ENCODE data around the gene SNCA.

SNCA gene

GRCh38 chr4:89703829-89704590, 133.0 kb downstream of the SNCA start:
- no peak for DNase-seq

DNA sequence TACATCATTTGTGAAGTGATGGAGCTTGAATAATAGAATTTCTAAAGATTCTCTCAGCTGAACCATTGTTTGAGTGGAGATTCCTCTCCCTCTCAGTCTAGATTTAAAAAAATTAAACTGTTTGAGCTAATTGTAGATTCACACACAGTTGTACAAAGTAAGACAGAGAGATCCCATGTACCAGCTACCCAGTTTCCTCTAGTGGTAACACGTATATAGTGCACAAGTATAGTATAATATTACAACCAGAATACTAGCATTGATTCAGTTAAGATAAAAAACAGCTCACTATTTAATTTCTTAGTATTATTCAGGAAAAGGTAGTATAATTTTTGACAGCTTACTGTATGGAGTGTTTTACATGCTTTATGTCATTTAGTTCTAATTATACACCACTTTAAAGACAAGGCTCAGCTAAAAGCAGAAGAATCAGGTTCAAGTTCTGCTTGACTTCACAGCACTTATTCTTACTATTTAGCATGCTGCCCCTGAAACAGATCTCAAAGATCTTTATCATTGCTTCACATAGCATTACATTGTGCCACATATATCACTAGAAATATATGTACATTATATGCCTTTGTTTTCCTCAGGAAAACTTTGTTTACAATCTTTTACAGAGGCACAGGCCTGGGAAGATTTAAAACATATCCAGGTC, 136.1 kb downstream of the SNCA start:
- DNase-seq: no peak

GRCh38 chr4:89685690-89686089, 151.3 kb downstream of the SNCA start:
- DNase-seq: no peak

DNA sequence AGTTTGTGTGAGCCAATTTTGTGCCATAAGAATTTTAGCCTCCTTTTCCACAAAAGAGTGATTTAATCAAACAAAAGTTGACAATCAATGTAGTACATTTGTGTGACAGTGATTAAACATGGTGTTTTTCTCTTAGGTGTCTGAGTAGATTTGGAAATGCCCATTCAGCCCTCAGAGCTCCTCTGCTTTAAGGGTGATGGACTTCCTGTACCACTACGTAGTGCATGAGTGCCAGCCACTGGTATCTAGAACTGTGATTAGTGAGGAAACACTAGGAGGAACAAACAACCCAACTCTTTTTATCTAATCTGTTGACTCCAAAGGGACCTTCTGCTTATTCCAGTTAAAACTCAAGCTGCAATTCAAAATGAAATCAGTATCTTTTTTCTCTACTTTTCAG, 151.7 kb downstream of the SNCA start:
- no peak for DNase-seq

GRCh38 chr4:89684536-89684935, 152.4 kb downstream of the SNCA start:
- DNase-seq: no peak

- DNase-seq: no peak
These were observed 154.2 kb downstream of the SNCA start for GRCh38 chr4:89682808-89683207.

DNA sequence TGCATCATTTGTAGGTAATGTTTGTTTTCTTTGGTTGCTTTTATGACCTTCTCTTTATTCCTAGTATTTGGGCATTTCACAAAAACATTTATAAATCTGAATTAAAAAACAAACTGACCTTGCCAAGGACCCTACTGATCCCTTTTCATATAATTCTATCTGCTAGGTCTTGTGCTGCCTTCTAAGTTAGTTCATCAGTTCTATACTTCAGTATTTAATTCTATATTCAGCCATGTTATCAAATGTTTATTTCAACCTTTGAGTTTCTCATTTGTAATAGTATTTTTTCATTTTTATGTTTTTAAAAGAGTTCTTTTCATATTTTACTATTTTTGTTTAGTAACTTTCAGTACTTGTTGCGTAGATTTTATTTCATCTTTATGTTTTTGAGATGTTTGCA, 155.3 kb downstream of the SNCA start:
- DNase-seq: no peak

GRCh38 chr4:89681219-89681618, 155.7 kb downstream of the SNCA start:
- no peak for DNase-seq

DNA sequence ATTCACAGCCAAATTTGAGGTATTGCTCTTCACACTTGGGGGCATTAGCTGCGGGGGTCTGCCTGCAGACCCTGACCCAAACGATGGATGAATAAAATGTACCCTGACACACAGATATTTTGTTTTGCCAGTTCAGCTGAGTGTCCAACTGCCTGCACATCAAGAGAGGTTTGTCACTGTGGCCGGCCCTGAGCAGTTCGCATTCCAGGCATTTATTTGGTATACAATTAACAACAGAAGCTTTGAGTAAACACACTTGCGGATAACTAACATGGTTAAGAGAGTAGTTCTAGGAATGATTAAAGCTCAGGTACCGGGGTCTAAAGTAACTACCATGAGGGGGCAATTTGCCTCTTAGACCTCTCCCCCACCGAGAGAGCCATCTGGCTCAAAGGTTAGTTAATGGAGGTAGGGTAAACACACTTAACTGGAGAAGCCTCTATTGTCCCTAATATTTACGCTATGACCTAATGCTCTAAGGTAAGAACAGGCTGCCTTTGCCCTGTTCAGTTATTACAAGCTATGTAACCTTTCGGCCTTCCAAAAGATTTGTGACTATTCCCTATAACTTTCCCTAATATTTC, 162.0 kb downstream of the SNCA start:
- peak; percentile 67 for DNase-seq
